Measurements from ENCODE around the gene NIPSNAP3A. TPM values are rescaled to one million over a fixed set of nuclear protein-coding genes. Genes with fewer than 3 reads are reported as not detected.

Gene NIPSNAP3A
- total and polyA plus RNA-seq, 12 donors: 10.2 to 34.9 (median 24.3) TPM

- H3K9me3 ChIP-seq: no peaks in the 10 kb centered on the region
- peak in 1 of 2 donors; percentile 18 for DNase-seq
Measured at GRCh38 chr9:104748359-104749031, 1.0 kb downstream of the NIPSNAP3A start.

DNA sequence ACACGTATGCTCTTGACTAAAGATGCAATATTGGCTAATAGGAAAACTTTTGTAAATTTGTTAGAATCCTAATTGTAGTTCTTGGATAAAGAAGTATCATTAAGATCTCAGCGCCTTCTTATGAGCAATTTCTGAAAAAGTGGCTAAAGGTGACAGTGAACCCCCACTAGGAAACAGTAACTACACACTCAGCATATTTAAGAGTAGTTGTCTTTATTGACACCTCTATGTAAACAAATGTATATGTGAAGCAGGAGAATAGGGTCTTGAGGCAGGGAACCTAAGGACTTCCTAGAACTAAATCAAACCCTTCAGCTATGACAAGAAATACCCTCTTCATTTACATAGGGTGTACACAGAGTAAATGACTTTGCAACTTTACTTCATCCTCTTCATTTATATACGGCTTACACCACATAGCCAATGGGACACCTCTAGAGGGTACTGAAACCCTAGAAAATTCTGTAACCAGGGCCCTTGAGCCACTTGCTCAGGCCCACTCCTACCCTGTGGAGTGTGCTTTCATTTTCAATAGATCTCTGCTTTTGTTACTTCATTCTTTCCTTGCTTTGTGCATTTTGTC, 2.8 kb downstream of the NIPSNAP3A start:
- peaks cover 0 to 31% (median 16%) of the 10 kb centered on the region in 9 donors for H3K4me1 ChIP-seq
- H3K27me3 ChIP-seq: no peaks in the 10 kb centered on the region
- TF ChIP-seq, protein P1, sequence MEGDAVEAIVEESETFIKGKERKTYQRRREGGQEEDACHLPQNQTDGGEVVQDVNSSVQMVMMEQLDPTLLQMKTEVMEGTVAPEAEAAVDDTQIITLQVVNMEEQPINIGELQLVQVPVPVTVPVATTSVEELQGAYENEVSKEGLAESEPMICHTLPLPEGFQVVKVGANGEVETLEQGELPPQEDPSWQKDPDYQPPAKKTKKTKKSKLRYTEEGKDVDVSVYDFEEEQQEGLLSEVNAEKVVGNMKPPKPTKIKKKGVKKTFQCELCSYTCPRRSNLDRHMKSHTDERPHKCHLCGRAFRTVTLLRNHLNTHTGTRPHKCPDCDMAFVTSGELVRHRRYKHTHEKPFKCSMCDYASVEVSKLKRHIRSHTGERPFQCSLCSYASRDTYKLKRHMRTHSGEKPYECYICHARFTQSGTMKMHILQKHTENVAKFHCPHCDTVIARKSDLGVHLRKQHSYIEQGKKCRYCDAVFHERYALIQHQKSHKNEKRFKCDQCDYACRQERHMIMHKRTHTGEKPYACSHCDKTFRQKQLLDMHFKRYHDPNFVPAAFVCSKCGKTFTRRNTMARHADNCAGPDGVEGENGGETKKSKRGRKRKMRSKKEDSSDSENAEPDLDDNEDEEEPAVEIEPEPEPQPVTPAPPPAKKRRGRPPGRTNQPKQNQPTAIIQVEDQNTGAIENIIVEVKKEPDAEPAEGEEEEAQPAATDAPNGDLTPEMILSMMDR (IDR thresholded peaks at IDR 0.05): no peak
- H3K9me3 ChIP-seq: no peaks in the 10 kb centered on the region
- no peak for DNase-seq
- WGBS, 2 donors: 92 to 99% methylated on average over 3 of the region's 3 CpGs
- no peak overlapping the region for H3K4me3 ChIP-seq
- H3K27ac ChIP-seq: no peak overlapping the region
- H3K36me3 ChIP-seq: peaks cover 0 to 50% (median 11%) of the 10 kb centered on the region in 9 donors
- no peak for ATAC-seq
- intact Hi-C loops (cut with DNase I): no loop called here

More at GRCh38 chr9:104748359-104749031, 1.0 kb downstream of the NIPSNAP3A start:
- H3K36me3 ChIP-seq: peaks cover 0 to 32% (median 0%) of the 10 kb centered on the region in 9 donors
- 4 to 5% methylated on average over 19 of the region's 19 CpGs for WGBS, 2 donors
- intact Hi-C loops (cut with DNase I): loop anchor here in 4 of 10 donors (5.0 to 10.0 kb wide), 3 partner anchors 654 to 1354 kb away; partner anchors contain the start of gene SMC2 (in 3 of the 4)
- H3K27me3 ChIP-seq: no peaks in the 10 kb centered on the region
- peak overlapping the region; percentile 66 to 92 (median 81) for H3K4me3 ChIP-seq
- peak overlapping the region; percentile 57 to 96 (median 90) for H3K27ac ChIP-seq
- peak in 6 of 8 donors; percentile 7 to 33 (median 13) for ATAC-seq
- TF ChIP-seq, protein P1 (IDR thresholded peaks at IDR 0.05): no peak
- peaks cover 0 to 31% (median 16%) of the 10 kb centered on the region in 9 donors for H3K4me1 ChIP-seq

DNA sequence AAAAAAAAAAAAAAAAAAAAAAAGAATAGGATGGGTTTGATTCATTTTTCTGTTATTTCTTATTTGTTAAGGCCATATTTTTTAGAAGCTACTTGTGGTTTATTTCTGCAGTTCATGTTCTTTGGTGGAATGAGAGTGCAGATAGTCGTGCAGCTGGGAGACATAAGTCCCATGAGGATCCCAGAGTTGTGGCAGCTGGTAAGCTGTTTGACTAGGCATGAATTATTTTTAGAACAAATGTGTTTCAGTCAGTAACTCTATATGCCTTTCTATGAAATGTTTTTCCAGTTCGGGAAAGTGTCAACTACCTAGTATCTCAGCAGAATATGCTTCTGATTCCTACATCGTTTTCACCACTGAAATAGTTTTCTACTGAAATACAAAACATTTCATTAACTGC, 11.5 kb downstream of the NIPSNAP3A start:
- peaks cover 0 to 19% (median 6%) of the 10 kb centered on the region in 9 donors for H3K4me1 ChIP-seq

DNA sequence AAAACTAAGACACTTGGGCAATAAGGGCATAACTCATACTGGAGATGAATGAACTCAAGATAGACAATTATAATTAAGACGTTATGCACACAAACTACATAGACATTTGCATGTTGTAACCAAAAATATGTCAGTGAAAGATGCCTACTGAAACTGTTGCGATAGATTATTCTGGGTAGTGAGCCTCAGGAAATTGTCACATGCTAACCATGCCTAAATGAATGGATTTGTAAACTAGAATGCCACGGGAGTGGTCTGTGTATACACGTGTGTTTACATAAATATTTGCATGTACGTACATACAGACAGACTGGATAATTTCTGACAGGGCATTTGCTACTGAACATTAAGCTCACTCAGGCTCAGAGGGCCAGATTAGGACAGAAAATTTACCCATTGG, 17.7 kb downstream of the NIPSNAP3A start:
- TF ChIP-seq, protein P1 (IDR thresholded peaks at IDR 0.05): no peak
- peak overlapping the region in 4 of 10 donors; percentile 2 to 90 (median 86) for H3K27ac ChIP-seq
- H3K36me3 ChIP-seq: peaks cover 0 to 25% (median 0%) of the 10 kb centered on the region in 9 donors
- no peaks in the 10 kb centered on the region for H3K27me3 ChIP-seq
- H3K4me1 ChIP-seq: peaks cover 0 to 24% (median 14%) of the 10 kb centered on the region in 9 donors
- no peaks in the 10 kb centered on the region for H3K9me3 ChIP-seq
- intact Hi-C loops (cut with DNase I): no loop called here
- no peak for ATAC-seq
- DNase-seq: no peak
- 46 to 52% methylated on average over 5 of the region's 5 CpGs for WGBS, 2 donors
- peak overlapping the region in 8 of 10 donors; percentile 55 to 88 (median 79) for H3K4me3 ChIP-seq

More for the DNA sequence above, 11.5 kb downstream of the NIPSNAP3A start:
- Histone ChIP-seq H3K36me3 (peaks cover 0 to 62% (median 6%) of the 10 kb centered on the region in 9 donors), H3K4me3 (no peak overlapping the region), H3K9me3 (no peaks in the 10 kb centered on the region), H3K27ac (peak overlapping the region in 7 of 10 donors; percentile 34 to 72 (median 60)), H3K27me3 (no peaks in the 10 kb centered on the region)
- TF ChIP-seq, protein P1 (IDR thresholded peaks at IDR 0.05): no peak
- WGBS, 2 donors: 27 to 37% methylated on average over 3 of the region's 3 CpGs
- intact Hi-C loops (cut with DNase I): no loop called here
- DNase-seq: no peak
- ATAC-seq: peak in 7 of 8 donors; percentile 40 to 73 (median 62)
